Stimulated activated naive CD4-positive, alpha-beta T cell treated with Interleukin-2 at 50 U/mL for 16 hours (primary cell): ENCODE results near the gene THSD4.

Experiments
- DNase-seq: peaks from one replicate; lab custom pipeline; 2025; lab: John Stamatoyannopoulos, UW

Gene THSD4

DNA sequence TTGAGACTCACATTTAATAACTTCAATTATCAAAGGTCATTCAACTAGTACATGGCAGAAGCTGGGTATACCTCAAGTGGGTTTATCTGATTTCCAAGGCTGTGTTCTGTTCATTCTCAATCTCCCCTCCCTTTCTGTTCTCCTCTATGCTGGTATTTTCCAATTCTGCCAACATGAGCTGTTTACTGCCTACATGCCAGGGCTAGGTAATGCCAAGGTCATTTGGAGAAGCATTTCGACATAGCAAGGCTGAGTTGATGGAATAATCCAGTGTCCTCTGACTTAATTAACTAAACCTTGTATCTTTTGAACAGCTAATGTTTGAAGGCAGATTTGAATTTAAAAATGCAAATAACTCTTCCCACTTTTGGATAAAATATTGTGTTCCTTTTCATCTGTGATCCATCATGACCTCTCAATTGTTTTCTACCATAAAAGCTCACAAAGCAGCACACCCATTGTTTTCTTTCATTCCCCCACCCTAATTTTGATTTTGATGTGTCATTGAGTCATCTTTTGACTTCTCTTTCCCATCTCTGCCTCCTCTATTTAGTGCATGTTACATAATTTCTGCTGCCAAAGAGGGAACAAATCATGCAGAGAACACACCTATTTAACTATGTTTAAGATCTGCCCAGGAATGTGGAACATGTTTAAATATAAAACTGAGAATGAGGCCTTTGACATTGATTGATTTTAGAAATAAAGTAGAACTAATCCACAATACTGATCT, 386.2 kb downstream of the THSD4 start:
- no peak for DNase-seq

DNA sequence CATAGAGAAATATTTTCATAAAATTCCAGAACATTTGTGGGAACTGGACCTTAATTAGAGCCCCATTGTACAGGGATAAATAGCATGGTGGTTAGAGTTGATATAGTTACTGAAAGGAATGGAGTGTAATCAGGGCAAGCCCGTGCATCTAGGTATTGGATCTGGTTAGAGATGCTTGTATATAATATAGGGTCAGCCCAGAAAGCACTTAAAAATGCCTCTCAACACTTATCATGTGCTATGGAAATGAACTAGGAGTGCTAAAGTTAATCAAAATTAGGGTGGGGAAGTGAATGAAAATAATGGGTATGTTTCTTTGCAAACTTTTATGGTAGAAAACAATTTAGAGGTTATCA, 386.8 kb downstream of the THSD4 start:
- no peak for DNase-seq

DNA sequence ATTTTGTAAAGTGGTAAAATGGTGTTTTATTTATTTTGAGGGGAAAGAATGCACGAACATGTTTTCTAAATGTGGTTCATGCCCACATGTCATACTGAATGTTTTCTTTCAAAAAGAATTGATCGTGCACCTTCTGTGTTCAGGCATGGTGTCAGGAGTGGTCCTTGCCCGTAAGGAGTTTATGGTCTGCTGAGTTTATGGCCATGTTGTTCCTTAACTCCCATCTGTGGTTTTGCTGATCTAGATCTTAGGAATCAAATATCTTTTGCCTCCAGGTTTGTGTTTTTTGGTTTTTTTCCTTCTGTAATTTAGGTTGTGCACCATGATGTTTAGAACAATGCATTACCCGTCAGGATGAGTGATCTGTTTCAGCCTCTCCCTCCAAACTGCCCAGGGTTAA, 390.7 kb downstream of the THSD4 start:
- DNase-seq, result no peak

DNA sequence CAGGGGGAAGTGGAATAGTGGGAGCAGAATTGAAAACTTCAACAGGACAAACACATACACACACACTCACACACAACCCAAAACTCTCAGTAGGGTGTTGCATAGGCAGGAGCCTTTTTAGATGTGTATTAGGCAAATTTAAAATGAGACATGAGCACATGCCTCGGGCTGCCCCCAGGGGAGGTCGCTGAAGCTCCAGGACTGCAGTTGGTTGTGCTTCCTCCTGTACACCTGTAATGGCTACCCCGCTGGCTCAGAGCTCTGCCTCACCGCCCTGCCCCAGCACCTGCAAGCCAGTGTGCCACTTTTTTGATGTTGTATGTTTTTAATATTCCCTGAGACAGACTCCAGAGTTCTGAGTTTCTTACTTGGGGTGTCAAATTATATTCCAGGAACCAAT, 391.7 kb downstream of the THSD4 start:
- DNase-seq, result no peak

DNA sequence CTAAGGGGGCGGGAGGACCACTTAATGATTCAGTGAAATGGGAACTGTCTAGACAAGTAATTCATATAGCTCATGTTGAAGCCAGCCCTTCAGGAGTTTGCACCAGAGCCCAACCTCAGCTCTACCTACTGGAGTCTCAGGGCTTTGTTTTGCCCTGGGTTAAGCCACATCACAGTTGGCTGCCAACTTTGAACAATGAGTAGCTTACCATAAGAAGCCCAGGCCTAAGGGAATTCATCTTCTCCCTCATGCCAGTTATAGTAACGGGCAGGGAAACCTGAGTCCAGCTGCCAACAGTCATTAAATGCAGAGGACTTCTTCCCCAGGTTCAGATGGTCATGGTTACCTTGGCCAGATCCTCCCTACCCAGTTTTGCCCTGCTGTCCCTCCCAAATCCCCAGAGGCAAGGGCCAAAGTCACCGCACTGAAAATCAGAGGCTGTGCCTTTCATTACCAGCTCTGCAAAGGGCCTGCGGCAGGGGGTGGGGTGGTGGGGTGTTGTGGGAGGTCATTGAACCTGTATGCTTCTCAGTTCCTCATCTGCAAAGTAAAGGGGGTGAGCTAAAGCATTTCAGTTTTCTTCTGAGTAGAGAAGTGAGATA, 392.9 kb downstream of the THSD4 start:
- DNase-seq, result no peak

DNA sequence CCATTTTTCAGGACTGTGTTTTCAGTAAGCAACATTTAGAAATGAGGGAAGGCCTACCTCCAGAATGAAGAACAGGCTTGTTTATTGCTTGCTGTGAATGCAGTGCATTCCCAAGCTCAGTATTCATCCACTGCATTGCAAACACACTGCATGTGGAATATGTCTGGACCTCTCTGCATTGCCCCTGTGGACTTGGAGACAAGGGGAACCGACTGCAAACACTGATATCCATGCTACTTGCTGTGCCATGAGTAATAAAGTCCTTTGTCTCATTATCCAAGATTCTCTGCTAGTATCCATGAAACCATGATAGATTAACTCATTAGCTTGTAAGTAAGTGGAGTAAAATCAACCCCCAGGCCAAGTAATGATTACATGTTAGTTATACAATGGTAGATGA, 393.9 kb downstream of the THSD4 start:
- DNase-seq, result no peak

DNA sequence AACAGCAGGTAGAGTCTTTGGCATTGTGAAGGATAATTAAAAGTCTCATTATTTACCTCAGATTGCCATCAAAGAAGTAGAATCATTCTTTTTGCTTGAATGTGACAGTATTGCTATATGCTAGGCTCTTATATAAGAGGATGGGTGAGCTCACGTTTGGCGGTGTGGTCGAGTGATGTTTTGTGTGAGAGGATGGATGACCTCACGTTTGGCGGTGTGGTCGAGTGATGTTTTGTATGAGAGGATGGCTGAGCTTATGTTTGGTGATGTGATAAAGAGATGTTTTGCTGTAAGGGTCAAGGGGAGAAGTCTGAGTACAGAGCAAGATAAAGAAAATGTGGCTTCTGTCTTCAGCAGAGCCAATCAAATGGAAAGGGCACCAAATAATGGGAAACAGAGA, 395.5 kb downstream of the THSD4 start:
- no peak for DNase-seq

DNA sequence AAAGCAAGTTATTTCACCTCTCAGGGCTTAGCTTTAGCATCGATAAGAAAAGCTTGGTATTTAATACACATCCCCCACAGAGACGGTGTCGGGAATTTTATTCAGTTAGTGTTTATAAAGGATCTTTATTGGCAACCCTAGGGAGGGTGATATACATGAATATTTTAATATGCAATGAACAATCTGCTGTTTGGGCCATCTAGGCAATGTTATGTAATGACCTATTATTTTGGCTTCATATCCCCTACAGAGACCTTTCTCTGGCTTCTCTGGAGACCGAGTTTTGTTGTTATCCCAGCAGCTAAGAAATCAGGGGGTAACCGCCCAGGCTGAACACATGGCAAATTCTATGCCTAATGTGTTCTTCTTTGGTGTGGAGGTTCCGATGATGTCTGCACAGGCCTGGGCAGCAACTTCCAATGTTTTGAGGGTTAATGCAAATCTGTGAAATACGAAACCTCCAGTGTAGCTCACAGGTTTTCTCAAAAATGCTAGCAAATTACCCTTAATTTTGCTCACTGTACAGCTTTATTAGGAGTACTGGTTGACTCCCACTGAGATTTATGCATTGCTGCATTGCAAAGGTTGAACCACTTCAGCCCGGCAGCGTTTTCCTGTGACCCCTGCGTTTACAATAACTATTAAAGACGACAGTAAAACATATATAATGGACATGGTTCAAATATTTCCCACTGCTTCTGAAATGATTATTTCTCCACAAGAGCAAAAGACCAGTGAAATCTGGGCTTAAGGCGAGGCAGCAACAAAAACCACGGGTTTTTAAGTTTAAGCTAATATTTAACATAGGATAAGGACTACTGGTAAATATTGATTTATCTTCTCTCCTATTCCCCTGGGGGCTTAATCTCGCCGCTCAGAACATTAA, 396.8 kb downstream of the THSD4 start:
- DNase-seq, result no peak

DNA sequence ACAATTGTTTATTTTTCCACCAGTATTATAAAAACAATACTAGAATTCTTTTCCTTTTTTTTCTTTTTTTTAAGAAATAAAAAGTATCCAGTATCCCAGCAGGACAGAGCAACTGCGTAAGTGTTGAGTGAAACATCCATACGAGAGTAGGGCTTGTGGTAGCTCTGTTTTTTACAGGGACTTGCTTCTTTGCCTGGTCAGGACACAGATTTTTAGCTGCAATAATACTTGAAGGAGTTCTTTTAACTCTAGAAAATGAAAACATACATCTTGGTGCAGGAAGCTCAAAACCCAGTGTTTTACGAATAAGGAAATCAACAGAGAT, 397.4 kb downstream of the THSD4 start:
- no peak for DNase-seq

DNA sequence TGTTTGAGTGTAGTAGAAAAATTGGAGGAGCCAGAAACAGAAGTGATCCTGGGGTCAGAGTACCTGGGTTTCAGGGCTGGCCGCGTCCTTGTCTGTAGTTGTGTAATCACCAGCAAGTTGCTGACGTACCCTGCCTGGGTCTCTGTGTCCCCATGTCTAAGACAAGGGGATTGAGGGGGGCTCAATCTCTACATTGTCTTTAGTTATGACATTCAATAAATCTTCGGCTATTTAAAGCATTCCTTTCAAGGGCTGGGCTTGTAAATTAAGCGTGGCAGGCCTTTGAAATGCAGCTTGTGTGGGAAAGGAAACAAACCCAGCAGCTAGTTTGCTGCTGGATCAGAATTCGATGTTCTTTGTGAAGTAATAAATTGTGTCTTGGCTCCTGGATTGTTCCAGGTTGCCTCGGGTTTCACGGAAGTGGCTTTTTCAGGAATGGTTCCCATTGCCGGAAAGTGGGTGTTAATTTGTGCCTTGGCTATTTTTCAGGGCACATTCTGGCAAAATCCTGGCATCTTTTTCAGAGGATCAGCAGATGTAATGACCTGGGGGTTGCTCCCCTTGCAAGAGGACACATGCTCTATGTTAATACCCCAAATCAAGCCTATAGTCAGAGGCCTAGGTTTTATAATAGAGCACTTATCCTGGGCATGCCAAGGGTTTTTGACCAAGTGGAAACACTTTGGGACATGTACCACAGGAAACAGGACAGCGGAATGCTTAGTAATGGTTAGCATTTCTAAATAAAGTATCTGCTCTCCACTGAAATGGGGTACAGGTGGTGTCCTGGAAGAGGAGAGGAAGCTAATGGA, 400.3 kb downstream of the THSD4 start:
- DNase-seq, result no peak

DNA sequence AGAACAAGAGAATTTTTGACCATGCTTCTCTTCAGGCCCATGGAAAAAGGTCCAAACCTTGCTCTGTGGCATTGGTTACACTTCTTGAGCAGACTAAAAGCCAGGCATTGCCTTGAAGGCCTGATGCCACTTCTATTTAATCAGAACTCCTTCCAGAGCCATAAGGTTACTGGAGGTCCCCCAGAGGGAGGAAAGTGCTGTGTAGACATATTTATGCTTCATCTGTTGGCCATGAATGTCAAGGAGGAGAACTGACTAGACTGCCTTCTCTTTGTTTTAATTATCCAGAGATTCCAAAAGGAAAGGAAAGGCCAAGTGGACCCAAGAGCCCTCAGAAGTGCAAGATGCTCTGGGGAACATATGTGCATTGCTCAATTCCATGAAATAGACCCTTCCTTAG, 402.5 kb downstream of the THSD4 start:
- DNase-seq, result no peak

DNA sequence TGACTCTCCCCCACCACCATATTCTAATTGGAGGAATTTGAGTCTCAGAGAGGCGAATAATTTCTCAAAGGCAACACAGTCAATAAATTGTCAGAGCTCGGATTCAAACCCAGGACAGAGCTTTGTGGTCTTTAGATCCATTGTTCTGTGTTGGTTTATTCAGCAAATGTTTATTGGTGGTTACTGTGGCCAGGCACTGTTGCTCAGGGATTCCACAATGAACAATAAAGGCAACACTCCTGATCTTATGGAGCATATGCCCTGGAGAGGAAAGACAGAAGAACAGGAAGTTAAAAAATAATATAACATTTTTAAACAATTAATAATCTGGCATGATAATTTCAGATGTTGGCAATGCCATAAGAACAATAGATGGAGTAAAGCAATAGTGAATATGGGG, 403.4 kb downstream of the THSD4 start:
- no peak for DNase-seq

DNA sequence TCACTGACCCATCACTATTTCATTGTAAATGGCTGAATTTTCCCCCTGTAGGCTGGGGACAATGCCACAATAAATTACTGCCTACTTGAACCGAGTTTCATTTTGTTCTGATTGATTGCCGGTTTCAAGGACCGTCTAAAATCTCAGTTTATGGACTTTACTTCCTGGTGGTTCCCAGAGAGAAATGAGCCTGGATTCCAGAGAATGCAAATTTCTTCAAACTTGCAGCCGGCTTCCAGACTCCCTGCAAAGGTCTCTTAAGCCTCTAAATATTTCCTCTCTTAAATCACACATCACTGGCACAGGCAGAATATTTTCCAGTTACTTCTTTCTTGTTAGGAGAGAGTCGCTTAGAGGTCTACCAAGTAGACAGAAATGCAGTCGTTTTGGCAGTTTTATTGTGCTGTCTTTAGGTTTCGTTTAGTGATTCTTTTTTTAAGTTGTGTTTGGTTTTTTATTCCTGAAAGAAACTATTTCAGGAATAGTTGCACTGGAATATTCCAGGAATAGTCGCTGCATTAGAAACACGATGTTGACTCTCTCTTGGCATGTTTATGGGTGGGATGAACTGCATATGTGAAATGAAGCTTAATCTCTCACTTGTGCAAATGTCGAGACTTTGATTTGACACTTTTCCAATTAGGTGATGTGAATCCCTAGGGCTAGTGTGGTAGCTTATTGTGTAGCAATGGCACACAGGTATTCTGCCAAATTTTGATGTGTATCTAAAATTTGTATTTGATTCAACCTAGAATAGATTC, 411.0 kb downstream of the THSD4 start:
- no peak for DNase-seq

DNA sequence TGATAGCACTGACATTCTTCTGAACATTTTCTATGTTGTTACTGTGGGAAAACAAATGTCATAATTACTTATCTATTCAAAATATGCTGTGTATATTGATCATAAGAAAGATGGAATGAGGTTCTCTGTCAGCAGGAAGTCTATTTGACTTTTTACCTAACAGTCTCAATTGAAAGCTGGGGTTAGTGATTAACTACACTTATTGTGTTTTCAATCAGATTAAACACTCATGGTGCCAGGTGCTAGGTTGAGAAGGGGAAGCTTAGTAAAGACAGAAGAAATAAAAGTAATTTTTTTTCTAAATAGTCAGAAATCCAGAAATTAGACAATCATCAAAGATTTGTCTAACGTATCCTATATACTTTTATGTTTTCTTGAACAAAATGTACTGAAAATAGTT, 414.1 kb downstream of the THSD4 start:
- DNase-seq, result no peak

DNA sequence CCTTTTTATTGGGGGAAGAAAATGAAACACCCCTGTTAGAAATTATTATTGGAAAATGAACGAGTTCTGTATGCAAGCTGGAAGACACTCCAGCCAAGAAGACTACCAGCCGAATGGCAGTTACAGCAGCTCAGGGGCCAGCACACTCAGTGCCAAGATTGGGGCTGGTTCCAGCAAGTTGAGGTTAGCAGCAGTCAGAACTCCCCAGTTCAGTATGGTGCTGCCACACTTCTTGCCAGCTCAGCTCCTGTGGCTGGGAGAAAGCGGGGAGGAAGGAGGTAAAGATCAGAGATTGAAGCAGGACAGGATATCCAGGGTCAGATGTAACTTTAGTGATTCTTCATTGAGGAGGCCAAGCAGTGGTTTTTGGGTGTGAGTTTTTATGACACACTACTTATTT, 414.8 kb downstream of the THSD4 start:
- no peak for DNase-seq

DNA sequence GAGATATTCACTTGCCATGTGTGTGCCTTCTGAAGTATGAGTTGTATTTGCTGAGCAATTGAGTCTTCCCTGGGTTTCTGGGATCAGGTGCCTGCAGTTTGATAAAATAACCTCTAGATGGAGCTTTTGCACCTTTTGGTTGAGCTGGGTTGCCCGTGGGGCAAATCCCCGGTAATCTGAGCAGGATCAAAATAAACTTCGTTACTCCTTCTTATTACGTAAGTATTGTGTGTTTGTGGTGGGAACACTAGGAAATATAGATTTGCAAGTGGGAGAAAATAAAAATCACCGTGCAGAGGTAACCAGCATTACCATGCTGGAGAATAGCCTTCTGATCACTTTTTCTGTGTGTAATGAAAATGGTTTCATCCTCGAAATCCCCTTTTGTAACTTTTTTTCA, 417.7 kb downstream of the THSD4 start:
- no peak for DNase-seq

DNA sequence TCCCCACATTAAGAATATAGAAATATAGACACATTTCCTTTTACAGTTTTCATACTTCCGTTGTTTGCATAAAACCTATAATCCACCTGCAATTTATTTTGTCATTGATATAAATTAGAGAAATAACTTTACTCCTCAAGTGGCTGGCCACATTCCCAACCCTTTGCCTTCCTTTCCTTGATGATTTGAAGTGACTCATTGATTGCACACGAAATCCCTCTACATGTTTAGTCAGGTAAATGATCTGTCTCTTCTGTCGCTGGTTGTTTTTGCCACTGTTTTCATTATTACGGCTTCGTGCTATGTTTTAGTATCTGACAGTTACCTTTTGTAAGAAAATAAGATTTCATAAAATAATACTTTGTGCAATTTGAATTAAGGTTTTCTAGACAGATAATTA, 422.9 kb downstream of the THSD4 start:
- no peak for DNase-seq

DNA sequence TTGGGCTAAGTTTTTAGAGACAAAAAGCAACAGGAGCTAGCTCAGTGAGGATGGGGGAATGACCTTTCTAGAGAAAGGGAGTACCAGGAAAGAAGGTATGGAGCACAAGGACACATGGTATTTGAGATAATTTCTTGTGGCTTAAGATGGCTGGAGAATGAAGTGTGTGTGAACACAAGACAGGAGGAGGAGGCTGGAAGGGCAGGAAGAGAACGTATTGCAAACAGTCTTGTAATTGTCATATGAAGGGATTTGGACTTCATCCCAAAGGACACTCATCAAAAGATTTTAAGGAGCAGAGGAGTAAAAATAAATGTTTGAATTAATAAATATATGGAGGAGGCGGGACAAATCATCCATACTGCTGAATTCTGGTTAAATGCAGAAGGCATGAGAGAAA, 426.5 kb downstream of the THSD4 start:
- DNase-seq, result no peak

DNA sequence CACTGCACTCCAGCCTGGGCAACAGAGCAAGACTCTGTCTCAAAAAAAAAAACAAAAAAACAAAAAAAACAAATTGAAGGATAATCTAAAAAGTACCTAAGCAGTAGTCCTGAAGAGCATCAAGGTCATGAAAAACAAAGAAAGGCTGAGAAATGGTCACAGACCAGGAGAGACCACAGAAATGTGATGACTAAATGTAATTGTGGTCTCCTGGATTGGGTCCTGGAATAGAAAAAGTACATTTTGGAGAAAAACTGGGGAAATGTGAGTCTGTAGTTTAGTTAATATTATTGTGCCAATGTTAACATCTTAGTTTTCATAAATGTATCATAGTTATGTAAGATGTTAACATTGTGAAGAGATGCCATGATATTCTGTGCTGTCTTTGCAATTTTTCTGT, 427.6 kb downstream of the THSD4 start:
- no peak for DNase-seq

DNA sequence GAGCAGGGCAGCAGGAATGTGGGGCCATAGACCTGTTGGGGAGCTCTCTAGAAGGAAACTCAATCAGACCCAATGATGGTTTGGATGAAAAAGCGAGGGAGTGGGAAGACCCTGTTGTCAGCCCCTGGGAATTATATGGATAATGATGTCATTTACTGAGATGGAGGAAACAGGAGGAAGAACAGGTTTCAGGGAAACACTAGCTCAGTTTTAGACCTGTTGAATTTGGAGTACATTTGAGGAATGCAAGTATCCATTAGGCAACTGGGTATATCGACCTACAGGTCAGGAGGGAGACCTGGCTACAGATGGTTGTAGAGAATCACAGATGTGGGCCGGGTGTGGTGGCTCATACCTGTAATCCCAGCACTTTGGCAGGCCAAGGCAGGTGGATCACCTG, 428.1 kb downstream of the THSD4 start:
- no peak for DNase-seq

DNA sequence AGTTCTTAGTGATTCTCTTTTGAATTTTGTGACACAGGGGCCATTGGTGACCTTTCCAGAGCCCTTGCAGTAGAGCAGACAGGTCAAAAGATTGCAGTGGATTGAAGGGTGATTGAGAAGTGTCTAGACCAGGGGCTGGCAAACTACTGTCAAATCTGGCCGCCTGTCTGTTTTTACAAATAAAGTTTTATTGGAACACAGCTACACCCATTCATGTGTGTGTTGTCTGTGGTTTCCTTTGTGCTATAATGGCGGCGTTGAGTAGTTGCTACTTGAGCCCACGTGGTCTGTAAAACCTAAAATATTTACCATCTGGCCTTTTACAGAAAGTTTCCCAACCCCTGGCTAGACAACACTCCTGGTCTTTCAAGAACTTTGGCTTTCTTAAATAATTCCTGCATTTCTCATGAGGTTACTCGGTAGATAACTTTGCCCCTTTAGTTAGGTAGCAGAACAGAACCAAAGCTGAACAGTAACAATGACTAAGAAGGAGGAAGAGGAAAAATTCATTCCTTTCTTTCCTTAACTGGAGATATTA, 430.0 kb downstream of the THSD4 start:
- no peak for DNase-seq

DNA sequence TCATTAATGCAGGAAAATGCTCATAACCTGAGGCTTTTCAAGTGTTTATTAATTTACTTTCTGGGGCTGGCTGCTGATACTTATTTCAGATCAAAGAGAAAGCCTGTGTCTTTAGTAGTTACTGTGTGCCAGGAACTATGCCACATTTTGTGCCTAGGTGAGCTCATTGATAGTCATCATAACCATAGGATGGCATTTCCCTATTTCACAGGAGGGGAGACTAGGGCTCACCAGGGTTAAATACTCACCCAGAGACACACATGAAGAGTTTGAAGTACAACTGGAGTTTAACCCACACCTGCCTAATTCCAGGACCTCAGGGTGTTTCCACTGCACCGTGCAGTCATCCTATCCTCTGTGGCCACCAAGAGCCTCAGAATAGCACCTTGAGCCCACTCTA, 430.7 kb downstream of the THSD4 start:
- no peak for DNase-seq
